GM23338 (cell line): ENCODE measurements around the gene SEC14L3. TPM values are rescaled to one million over a fixed set of nuclear protein-coding genes. Genes with fewer than 3 reads are reported as not detected.

ENCODE experiments used
- ATAC-seq: fragments of 200-7000 bp; cut with Tn5 transposase; 3 replicates; pipeline ENCODE4 v1.9.1; 2020
- DNase-seq: peaks from one replicate; pipeline ENCODE4 v3.0.0-alpha.2; 2015; ENCODE audit warnings: low spot score
- H2AFZ ChIP-seq: fragments of 200-600 bp; sonication (generic); 2 replicates; pipeline ENCODE4 v1.8.0; 2016; ENCODE audit warnings: antibody characterized with exemption, mild to moderate bottlenecking, moderate library complexity
- H3F3A ChIP-seq: fragments of 200-600 bp; sonication (generic); replicated peaks from 2 replicates; pipeline ENCODE4 v1.8.0; 2017; ENCODE audit warnings: antibody characterized with exemption, mixed run types, low read depth
- H3K27ac ChIP-seq: fragments of 200-600 bp; sonication (generic); 2 replicates; pipeline ENCODE4 v1.6.1; 2016; ENCODE audit warnings: low read depth
- H3K27me3 ChIP-seq: fragments of 200-600 bp; sonication (generic); 2 replicates; pipeline ENCODE4 v1.8.0; 2016; ENCODE audit warnings: mild to moderate bottlenecking, mixed run types, moderate library complexity; ENCODE audit not compliant: insufficient read depth
- H3K36me3 ChIP-seq: fragments of 200-600 bp; sonication (generic); 2 replicates; pipeline ENCODE4 v1.8.0; 2016; ENCODE audit warnings: mild to moderate bottlenecking; ENCODE audit not compliant: insufficient read depth
- H3K4me1 ChIP-seq: fragments of 200-600 bp; sonication (generic); 2 replicates; pipeline ENCODE4 v1.8.0; 2016; ENCODE audit warnings: mild to moderate bottlenecking, moderate library complexity; ENCODE audit not compliant: insufficient read depth
- H3K4me2 ChIP-seq: fragments of 200-600 bp; sonication (generic); 2 replicates; pipeline ENCODE4 v1.7.1; 2017; ENCODE audit warnings: mixed run types
- H3K4me3 ChIP-seq: fragments of 200-600 bp; sonication (generic); 2 replicates; pipeline ENCODE4 v1.6.1; 2016; ENCODE audit warnings: mixed run types
- H3K79me2 ChIP-seq: fragments of 200-600 bp; sonication (generic); replicated peaks from 2 replicates; pipeline ENCODE4 v1.8.0; 2017; ENCODE audit warnings: mild to moderate bottlenecking; ENCODE audit not compliant: insufficient read depth
- H3K9me2 ChIP-seq: fragments of 200-600 bp; sonication (generic); 2 replicates; pipeline ENCODE4 v1.8.0; 2017; ENCODE audit not compliant: insufficient read depth
- H4K20me1 ChIP-seq: fragments of 200-600 bp; sonication (generic); replicated peaks from 2 replicates; pipeline ENCODE4 v1.8.0; 2017; ENCODE audit warnings: mild to moderate bottlenecking; ENCODE audit not compliant: insufficient read depth
- H3K27ac Mint-ChIP-seq: 2 replicates; pipeline ENCODE4 v1.8.0; 2020; ENCODE audit warnings: inconsistent platforms, mild to moderate bottlenecking, moderate library complexity, mixed read lengths
- H3K27me3 Mint-ChIP-seq: 3 replicates; pipeline ENCODE4 v1.8.0; 2022; ENCODE audit warnings: low read depth, mild to moderate bottlenecking, moderate library complexity, mixed read lengths, inconsistent platforms; ENCODE audit not compliant: insufficient read depth, poor library complexity
- H3K36me3 Mint-ChIP-seq: 3 replicates; pipeline ENCODE4 v1.8.0; 2021; ENCODE audit warnings: low read depth, mild to moderate bottlenecking, inconsistent platforms, moderate library complexity, mixed read lengths
- H3K4me1 Mint-ChIP-seq: 3 replicates; pipeline ENCODE4 v1.8.0; 2020; ENCODE audit warnings: mild to moderate bottlenecking, inconsistent platforms, mixed read lengths
- H3K4me3 Mint-ChIP-seq: 3 replicates; pipeline ENCODE4 v1.8.0; 2021; ENCODE audit warnings: moderate library complexity, mild to moderate bottlenecking, inconsistent platforms, mixed read lengths
- H3K9me3 Mint-ChIP-seq: 3 replicates; pipeline ENCODE4 v1.8.0; 2020; ENCODE audit warnings: moderate library complexity, mild to moderate bottlenecking, inconsistent platforms, mixed read lengths
- CREB1 ChIP-seq: fragments of 250-450 bp; sonication (Bioruptor Pico); IDR thresholded peaks from 2 replicates; pipeline ENCODE4 v1.5.0; 2020; ENCODE audit warnings: low read depth, mild to moderate bottlenecking, moderate library complexity
- EZH2 ChIP-seq: fragments of 200-600 bp; sonication (generic); IDR thresholded peaks from one replicate; pipeline ENCODE4 v1.8.0; 2017; ENCODE audit warnings: antibody characterized with exemption, mild to moderate bottlenecking, low read depth; ENCODE audit not compliant: unreplicated experiment
- EZH2phosphoT487 ChIP-seq: fragments of 200-600 bp; sonication (generic); IDR thresholded peaks from one replicate; pipeline ENCODE4 v1.8.1; 2018; ENCODE audit warnings: antibody characterized with exemption; ENCODE audit not compliant: unreplicated experiment
- JUNB ChIP-seq: IDR thresholded peaks from one replicate; pipeline ENCODE4 v1.6.1; 2016; ENCODE audit warnings: antibody characterized with exemption; ENCODE audit not compliant: unreplicated experiment
- NANOG ChIP-seq: IDR thresholded peaks from 2 replicates; pipeline ENCODE4 v1.6.1; 2016; ENCODE audit warnings: antibody characterized with exemption, borderline replicate concordance
- POLR2AphosphoS5 ChIP-seq: IDR thresholded peaks from 2 replicates; pipeline ENCODE4 v1.6.1; 2016; ENCODE audit warnings: antibody characterized with exemption, low read depth
- STAT1 ChIP-seq: IDR thresholded peaks from one replicate; pipeline ENCODE4 v1.6.1; 2016; ENCODE audit warnings: antibody characterized with exemption; ENCODE audit not compliant: unreplicated experiment
- ZNF114 ChIP-seq: fragments of 250-450 bp; sonication (Bioruptor Pico); IDR thresholded peaks from 2 replicates; pipeline ENCODE4 v1.5.0; 2020; ENCODE audit warnings: mild to moderate bottlenecking, moderate library complexity
- ZNF331 ChIP-seq: fragments of 250-450 bp; sonication (Bioruptor Pico); IDR thresholded peaks from 2 replicates; pipeline ENCODE4 v1.5.0; 2020; ENCODE audit warnings: low read depth, mild to moderate bottlenecking, moderate library complexity
- polyA plus RNA-seq: library from polyadenylated mRNA; unstranded; fragments of >200 nt; fragmentation: Nextera tagmentation; extraction: Ambion mirVana; gene quantifications from 2 replicates; pipeline ENCODE4 v1.2.1, GENCODE V29; 2016
- total RNA-seq: library from RNA; depleted of rRNA; stranded (reverse); fragments of >200 nt; shearing (Covaris generic); gene quantifications from 2 replicates; pipeline ENCODE4 v1.2.3, GENCODE V29; 2014
- TF ChIP-seq, protein P1 (sequence below): IDR thresholded peaks from 2 replicates; pipeline ENCODE4 v1.6.1; 2016; ENCODE audit warnings: antibody characterized with exemption
- TF ChIP-seq, protein P2 (sequence below): fragments of 250-450 bp; sonication (Bioruptor Pico); IDR thresholded peaks from 2 replicates; pipeline ENCODE4 v1.5.0; 2020; ENCODE audit warnings: mild to moderate bottlenecking, moderate library complexity
- TF ChIP-seq, protein P3 (sequence below), 2 experiments: fragments of 200-600 bp in 1 of 2; sonication (generic) in 1 of 2; conservative IDR thresholded peaks; 2 replicates each; pipeline versions ENCODE4 v1.5.1 to v1.6.1; 2016 to 2017; ENCODE audit warnings: antibody characterized with exemption in 2 of 2, low read depth in 2 of 2, mild to moderate bottlenecking in 2 of 2, moderate library complexity in 1 of 2
- TF ChIP-seq, protein P4 (sequence below): IDR thresholded peaks from one replicate; pipeline ENCODE4 v1.6.1; 2018; ENCODE audit warnings: antibody characterized with exemption; ENCODE audit not compliant: unreplicated experiment

Gene SEC14L3
- total and polyA plus RNA-seq, 2 experiments from 2014 or later = not detected

DNA sequence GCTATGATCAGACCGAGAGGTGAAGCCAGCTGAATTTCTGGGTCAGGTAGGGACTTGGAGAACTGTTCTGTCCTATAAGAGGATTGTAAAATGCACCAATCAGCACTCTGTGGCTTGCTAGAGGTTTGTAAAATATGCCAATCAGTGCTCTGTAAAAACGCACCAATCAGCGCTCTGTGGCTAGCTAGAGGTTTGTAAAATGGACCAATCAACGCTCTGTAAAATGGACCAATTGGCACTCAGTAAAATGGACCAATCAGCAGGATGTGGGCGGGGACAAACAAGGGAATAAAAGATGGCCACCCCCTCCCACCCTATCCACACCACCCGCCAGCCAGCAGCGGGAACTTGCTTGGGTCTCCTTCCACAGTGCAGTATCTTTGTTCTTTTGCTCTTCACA, 40.1 kb upstream of the SEC14L3 start (continued):
- TF ChIP-seq ZNF114 (CRISPR knock-in tag) = no peak

DNA sequence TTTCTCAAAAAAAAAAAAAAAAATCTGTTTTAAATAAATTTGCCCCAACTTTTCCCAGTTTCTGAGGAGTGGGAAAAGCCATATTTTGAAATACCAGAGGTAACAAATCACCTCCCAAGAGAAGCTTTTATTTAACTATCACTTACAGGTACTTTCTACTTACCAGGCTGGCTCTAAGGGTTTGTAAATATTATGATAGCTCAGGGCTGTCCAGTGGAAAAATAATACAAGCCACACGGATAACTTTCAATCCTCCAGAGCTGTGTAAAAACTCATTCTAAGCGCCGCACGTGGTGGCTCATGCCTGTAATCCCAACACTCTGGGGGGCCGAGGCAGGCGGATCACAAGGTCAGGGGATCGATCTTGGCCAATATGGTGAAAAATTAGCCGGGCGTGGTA, 39.3 kb upstream of the SEC14L3 start:
- Mint-ChIP-seq H3K36me3 (no peaks in the 10 kb centered on the region), H3K4me3 (no peak overlapping the region), H3K27ac (no peak overlapping the region), H3K27me3 (peaks cover 3% of the 10 kb centered on the region), H3K4me1 (no peaks in the 10 kb centered on the region), H3K9me3 (peaks cover 6% of the 10 kb centered on the region; the same call in 1 of the 3 replicates)
- Histone ChIP-seq H3K4me2 (no peak overlapping the region), H3F3A (no peaks in the 10 kb centered on the region), H4K20me1 (no peaks in the 10 kb centered on the region), H3K36me3 (no peaks in the 10 kb centered on the region), H3K4me1 (no peaks in the 10 kb centered on the region), H3K4me3 (no peak overlapping the region), H2AFZ (no peak overlapping the region), H3K9me2 (no peaks in the 10 kb centered on the region), H3K79me2 (no peaks in the 10 kb centered on the region), H3K27me3 (no peaks in the 10 kb centered on the region), H3K27ac (no peak overlapping the region)
- TF ChIP-seq EZH2 (no peak), EZH2phosphoT487 (no peak), CREB1 (no peak), STAT1 (no peak), ZNF114 (CRISPR knock-in tag) (no peak), POLR2AphosphoS5 (no peak), ZNF331 (no peak), NANOG (no peak), JUNB (no peak)
- TF ChIP-seq, protein P1, sequence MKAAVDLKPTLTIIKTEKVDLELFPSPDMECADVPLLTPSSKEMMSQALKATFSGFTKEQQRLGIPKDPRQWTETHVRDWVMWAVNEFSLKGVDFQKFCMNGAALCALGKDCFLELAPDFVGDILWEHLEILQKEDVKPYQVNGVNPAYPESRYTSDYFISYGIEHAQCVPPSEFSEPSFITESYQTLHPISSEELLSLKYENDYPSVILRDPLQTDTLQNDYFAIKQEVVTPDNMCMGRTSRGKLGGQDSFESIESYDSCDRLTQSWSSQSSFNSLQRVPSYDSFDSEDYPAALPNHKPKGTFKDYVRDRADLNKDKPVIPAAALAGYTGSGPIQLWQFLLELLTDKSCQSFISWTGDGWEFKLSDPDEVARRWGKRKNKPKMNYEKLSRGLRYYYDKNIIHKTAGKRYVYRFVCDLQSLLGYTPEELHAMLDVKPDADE = no peak
- TF ChIP-seq, protein P2, sequence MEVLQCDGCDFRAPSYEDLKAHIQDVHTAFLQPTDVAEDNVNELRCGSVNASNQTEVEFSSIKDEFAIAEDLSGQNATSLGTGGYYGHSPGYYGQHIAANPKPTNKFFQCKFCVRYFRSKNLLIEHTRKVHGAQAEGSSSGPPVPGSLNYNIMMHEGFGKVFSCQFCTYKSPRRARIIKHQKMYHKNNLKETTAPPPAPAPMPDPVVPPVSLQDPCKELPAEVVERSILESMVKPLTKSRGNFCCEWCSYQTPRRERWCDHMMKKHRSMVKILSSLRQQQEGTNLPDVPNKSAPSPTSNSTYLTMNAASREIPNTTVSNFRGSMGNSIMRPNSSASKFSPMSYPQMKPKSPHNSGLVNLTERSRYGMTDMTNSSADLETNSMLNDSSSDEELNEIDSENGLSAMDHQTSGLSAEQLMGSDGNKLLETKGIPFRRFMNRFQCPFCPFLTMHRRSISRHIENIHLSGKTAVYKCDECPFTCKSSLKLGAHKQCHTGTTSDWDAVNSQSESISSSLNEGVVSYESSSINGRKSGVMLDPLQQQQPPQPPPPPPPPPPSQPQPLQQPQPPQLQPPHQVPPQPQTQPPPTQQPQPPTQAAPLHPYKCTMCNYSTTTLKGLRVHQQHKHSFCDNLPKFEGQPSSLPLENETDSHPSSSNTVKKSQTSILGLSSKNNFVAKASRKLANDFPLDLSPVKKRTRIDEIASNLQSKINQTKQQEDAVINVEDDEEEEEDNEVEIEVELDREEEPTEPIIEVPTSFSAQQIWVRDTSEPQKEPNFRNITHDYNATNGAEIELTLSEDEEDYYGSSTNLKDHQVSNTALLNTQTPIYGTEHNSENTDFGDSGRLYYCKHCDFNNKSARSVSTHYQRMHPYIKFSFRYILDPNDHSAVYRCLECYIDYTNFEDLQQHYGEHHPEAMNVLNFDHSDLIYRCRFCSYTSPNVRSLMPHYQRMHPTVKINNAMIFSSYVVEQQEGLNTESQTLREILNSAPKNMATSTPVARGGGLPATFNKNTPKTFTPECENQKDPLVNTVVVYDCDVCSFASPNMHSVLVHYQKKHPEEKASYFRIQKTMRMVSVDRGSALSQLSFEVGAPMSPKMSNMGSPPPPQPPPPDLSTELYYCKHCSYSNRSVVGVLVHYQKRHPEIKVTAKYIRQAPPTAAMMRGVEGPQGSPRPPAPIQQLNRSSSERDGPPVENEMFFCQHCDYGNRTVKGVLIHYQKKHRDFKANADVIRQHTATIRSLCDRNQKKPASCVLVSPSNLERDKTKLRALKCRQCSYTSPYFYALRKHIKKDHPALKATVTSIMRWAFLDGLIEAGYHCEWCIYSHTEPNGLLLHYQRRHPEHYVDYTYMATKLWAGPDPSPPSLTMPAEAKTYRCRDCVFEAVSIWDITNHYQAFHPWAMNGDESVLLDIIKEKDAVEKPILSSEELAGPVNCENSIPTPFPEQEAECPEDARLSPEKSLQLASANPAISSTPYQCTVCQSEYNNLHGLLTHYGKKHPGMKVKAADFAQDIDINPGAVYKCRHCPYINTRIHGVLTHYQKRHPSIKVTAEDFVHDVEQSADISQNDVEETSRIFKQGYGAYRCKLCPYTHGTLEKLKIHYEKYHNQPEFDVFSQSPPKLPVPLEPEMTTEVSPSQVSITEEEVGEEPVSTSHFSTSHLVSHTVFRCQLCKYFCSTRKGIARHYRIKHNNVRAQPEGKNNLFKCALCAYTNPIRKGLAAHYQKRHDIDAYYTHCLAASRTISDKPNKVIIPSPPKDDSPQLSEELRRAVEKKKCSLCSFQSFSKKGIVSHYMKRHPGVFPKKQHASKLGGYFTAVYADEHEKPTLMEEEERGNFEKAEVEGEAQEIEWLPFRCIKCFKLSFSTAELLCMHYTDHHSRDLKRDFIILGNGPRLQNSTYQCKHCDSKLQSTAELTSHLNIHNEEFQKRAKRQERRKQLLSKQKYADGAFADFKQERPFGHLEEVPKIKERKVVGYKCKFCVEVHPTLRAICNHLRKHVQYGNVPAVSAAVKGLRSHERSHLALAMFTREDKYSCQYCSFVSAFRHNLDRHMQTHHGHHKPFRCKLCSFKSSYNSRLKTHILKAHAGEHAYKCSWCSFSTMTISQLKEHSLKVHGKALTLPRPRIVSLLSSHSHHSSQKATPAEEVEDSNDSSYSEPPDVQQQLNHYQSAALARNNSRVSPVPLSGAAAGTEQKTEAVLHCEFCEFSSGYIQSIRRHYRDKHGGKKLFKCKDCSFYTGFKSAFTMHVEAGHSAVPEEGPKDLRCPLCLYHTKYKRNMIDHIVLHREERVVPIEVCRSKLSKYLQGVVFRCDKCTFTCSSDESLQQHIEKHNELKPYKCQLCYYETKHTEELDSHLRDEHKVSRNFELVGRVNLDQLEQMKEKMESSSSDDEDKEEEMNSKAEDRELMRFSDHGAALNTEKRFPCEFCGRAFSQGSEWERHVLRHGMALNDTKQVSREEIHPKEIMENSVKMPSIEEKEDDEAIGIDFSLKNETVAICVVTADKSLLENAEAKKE (CRISPR knock-in tag) = no peak
- TF ChIP-seq, protein P3, sequence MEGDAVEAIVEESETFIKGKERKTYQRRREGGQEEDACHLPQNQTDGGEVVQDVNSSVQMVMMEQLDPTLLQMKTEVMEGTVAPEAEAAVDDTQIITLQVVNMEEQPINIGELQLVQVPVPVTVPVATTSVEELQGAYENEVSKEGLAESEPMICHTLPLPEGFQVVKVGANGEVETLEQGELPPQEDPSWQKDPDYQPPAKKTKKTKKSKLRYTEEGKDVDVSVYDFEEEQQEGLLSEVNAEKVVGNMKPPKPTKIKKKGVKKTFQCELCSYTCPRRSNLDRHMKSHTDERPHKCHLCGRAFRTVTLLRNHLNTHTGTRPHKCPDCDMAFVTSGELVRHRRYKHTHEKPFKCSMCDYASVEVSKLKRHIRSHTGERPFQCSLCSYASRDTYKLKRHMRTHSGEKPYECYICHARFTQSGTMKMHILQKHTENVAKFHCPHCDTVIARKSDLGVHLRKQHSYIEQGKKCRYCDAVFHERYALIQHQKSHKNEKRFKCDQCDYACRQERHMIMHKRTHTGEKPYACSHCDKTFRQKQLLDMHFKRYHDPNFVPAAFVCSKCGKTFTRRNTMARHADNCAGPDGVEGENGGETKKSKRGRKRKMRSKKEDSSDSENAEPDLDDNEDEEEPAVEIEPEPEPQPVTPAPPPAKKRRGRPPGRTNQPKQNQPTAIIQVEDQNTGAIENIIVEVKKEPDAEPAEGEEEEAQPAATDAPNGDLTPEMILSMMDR (conservative IDR thresholded peaks at IDR 0.05; ENCODE audit: low read depth in 2 of 2) = no peak
- TF ChIP-seq, protein P4, sequence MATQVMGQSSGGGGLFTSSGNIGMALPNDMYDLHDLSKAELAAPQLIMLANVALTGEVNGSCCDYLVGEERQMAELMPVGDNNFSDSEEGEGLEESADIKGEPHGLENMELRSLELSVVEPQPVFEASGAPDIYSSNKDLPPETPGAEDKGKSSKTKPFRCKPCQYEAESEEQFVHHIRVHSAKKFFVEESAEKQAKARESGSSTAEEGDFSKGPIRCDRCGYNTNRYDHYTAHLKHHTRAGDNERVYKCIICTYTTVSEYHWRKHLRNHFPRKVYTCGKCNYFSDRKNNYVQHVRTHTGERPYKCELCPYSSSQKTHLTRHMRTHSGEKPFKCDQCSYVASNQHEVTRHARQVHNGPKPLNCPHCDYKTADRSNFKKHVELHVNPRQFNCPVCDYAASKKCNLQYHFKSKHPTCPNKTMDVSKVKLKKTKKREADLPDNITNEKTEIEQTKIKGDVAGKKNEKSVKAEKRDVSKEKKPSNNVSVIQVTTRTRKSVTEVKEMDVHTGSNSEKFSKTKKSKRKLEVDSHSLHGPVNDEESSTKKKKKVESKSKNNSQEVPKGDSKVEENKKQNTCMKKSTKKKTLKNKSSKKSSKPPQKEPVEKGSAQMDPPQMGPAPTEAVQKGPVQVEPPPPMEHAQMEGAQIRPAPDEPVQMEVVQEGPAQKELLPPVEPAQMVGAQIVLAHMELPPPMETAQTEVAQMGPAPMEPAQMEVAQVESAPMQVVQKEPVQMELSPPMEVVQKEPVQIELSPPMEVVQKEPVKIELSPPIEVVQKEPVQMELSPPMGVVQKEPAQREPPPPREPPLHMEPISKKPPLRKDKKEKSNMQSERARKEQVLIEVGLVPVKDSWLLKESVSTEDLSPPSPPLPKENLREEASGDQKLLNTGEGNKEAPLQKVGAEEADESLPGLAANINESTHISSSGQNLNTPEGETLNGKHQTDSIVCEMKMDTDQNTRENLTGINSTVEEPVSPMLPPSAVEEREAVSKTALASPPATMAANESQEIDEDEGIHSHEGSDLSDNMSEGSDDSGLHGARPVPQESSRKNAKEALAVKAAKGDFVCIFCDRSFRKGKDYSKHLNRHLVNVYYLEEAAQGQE = no peak
- ATAC-seq (no peak), DNase-seq (no peak)
